ENCODE data around the gene BAHD1.

DNA sequence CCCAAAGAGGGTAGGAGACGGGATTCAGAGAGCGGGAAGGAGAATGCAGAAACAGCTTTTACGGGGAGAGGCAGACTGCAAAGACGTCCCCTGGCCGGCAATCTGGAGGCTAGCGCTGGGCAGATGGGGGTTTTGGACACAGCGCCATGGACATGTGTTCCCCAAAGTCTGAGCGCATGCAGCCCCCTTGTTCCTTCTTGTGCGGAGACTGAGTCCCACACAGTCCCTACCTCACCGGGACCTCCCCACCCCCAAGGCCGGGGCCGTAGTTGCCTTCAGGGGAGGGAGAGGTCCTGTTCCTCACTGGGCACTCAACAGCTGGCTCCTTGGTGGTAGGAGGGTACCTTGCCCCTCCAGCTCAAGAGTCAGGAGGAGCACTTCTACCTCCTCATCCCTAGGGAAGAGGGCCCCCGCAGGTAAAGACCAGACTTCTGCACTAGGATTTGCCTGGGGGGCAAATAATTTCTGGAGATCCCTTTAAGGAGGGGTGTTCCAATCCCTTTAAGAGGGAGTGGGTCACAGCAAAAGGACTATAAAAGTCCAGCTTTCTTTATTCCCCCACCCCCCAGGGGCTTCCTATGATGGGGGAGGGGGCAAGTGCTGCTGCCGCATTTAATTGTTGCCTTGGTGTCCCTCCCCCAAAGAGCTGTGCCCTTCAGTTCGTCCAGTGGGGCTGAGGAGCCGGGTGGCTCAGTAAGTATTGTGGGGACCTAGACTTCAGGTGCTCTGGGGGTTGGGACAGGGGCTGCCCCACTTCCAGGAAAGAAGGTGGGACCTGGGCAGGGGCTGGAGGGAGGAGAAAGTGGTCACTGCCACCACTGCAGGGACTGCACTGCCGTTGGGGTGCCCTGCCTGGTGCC is 3.6 kb upstream of the BAHD1 start:
- TF ChIP-seq, protein P1, sequence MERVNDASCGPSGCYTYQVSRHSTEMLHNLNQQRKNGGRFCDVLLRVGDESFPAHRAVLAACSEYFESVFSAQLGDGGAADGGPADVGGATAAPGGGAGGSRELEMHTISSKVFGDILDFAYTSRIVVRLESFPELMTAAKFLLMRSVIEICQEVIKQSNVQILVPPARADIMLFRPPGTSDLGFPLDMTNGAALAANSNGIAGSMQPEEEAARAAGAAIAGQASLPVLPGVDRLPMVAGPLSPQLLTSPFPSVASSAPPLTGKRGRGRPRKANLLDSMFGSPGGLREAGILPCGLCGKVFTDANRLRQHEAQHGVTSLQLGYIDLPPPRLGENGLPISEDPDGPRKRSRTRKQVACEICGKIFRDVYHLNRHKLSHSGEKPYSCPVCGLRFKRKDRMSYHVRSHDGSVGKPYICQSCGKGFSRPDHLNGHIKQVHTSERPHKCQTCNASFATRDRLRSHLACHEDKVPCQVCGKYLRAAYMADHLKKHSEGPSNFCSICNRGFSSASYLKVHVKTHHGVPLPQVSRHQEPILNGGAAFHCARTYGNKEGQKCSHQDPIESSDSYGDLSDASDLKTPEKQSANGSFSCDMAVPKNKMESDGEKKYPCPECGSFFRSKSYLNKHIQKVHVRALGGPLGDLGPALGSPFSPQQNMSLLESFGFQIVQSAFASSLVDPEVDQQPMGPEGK (CRISPR knock-in tag; IDR thresholded peaks at IDR 0.05; ENCODE audit: borderline replicate concordance), result no peak
- TF ChIP-seq, protein P2, sequence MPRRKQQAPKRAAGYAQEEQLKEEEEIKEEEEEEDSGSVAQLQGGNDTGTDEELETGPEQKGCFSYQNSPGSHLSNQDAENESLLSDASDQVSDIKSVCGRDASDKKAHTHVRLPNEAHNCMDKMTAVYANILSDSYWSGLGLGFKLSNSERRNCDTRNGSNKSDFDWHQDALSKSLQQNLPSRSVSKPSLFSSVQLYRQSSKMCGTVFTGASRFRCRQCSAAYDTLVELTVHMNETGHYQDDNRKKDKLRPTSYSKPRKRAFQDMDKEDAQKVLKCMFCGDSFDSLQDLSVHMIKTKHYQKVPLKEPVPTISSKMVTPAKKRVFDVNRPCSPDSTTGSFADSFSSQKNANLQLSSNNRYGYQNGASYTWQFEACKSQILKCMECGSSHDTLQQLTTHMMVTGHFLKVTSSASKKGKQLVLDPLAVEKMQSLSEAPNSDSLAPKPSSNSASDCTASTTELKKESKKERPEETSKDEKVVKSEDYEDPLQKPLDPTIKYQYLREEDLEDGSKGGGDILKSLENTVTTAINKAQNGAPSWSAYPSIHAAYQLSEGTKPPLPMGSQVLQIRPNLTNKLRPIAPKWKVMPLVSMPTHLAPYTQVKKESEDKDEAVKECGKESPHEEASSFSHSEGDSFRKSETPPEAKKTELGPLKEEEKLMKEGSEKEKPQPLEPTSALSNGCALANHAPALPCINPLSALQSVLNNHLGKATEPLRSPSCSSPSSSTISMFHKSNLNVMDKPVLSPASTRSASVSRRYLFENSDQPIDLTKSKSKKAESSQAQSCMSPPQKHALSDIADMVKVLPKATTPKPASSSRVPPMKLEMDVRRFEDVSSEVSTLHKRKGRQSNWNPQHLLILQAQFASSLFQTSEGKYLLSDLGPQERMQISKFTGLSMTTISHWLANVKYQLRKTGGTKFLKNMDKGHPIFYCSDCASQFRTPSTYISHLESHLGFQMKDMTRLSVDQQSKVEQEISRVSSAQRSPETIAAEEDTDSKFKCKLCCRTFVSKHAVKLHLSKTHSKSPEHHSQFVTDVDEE (CRISPR knock-in tag; IDR thresholded peaks at IDR 0.05), result no peak
- TF ChIP-seq OSR1 (CRISPR knock-in tag; IDR thresholded peaks at IDR 0.05) (no peak), ARNTL (CRISPR knock-in tag; IDR thresholded peaks at IDR 0.05; ENCODE audit: borderline replicate concordance, low read depth) (no peak), SNAI2 (CRISPR knock-in tag; IDR thresholded peaks at IDR 0.05) (no peak)
- TF ChIP-seq, protein P3, sequence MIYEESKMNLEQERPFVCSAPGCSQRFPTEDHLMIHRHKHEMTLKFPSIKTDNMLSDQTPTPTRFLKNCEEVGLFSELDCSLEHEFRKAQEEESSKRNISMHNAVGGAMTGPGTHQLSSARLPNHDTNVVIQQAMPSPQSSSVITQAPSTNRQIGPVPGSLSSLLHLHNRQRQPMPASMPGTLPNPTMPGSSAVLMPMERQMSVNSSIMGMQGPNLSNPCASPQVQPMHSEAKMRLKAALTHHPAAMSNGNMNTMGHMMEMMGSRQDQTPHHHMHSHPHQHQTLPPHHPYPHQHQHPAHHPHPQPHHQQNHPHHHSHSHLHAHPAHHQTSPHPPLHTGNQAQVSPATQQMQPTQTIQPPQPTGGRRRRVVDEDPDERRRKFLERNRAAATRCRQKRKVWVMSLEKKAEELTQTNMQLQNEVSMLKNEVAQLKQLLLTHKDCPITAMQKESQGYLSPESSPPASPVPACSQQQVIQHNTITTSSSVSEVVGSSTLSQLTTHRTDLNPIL (CRISPR knock-in tag; IDR thresholded peaks at IDR 0.05; ENCODE audit: low read depth), result no peak

All from SK-N-SH treated with all-trans-retinoic acid at 6 μM for 48 hours (cell line).